Osteocyte (in vitro differentiated cells): Measurements from ENCODE around the gene ZSWIM3. TPM values are rescaled to one million over a fixed set of nuclear protein-coding genes. Genes with fewer than 3 reads are reported as not detected.

Experiments used
- DNase-seq: peaks from one replicate; pipeline ENCODE4 v3.0.0; 2021; ENCODE audit warnings: mixed read lengths; ENCODE audit not compliant: unreplicated experiment; ENCODE audit errors: extremely low spot score
- H3K27ac Mint-ChIP-seq: one replicate; pipeline ENCODE4 v1.8.0; 2021; ENCODE audit warnings: mild to moderate bottlenecking, mixed read lengths; ENCODE audit not compliant: unreplicated experiment
- H3K27me3 Mint-ChIP-seq: one replicate; pipeline ENCODE4 v1.8.0; 2021; ENCODE audit warnings: mixed read lengths; ENCODE audit not compliant: unreplicated experiment
- H3K36me3 Mint-ChIP-seq: one replicate; pipeline ENCODE4 v1.8.0; 2021; ENCODE audit warnings: mixed read lengths; ENCODE audit not compliant: unreplicated experiment
- H3K4me1 Mint-ChIP-seq: one replicate; pipeline ENCODE4 v1.8.0; 2021; ENCODE audit warnings: mixed read lengths; ENCODE audit not compliant: unreplicated experiment
- H3K4me3 Mint-ChIP-seq: one replicate; pipeline ENCODE4 v1.8.0; 2021; ENCODE audit warnings: mild to moderate bottlenecking, moderate library complexity, mixed read lengths; ENCODE audit not compliant: unreplicated experiment
- H3K9me3 Mint-ChIP-seq: one replicate; pipeline ENCODE4 v1.8.0; 2021; ENCODE audit warnings: mixed read lengths; ENCODE audit not compliant: unreplicated experiment
- total RNA-seq: library from RNA; stranded (reverse); gene quantifications from 2 replicates; pipeline ENCODE4 v1.2.1, GENCODE V29; 2021
- TF ChIP-seq, protein P1 (sequence below): fragments of 200-600 bp; sonication (generic); IDR thresholded peaks from 2 replicates; pipeline ENCODE4 v1.5.0; 2021; ENCODE audit warnings: antibody characterized with exemption, mild to moderate bottlenecking, moderate library complexity

Gene ZSWIM3
- total RNA-seq, 1 donor from 2014 or later: 3.9 TPM

DNA sequence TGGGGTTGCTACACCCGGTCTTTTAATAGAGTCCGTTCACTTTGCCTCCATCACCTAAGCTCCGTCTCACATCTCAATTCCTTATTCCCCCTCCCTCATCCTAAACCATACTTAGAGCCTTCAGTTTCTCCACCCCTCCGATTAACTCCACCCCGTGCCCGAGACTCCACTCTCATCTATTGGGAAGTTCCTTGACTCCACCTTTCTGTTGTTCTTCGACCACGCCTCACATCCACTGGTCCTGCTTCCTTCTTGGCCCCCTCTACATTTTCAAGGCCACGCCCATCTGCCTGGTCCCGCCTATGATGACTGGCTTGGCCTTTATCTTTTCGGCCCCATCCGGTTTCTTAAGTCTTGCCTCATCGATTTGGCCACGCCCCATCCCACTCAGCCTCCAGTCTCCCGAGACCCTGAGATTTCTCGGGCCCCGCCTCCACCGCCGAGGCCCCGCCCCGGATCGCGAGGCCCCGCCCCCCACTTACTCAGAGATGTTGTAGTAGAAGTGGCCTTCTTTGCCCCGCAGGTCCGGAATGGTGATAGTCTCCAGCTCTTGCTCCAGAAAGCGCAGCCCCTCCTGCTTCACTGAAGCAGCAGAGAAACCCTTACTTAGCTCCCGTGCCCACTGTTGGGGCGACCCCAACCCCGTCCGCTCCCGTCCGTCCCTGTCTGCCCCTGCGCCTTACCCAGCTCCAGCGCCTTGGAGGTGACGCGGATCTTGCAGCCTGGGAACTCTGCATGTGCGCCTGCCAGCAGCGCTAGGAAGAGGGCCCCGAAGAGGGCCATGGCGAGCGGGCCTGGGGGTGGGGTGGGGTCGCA, 53.5 kb downstream of the ZSWIM3 start:
- Mint-ChIP-seq H3K4me3 (peak overlapping the region; percentile 72), H3K4me1 (peaks cover 22% of the 10 kb centered on the region), H3K27me3 (no peaks in the 10 kb centered on the region), H3K9me3 (no peaks in the 10 kb centered on the region), H3K27ac (peak overlapping the region; percentile 92), H3K36me3 (peaks cover 7% of the 10 kb centered on the region)
- TF ChIP-seq, protein P1, sequence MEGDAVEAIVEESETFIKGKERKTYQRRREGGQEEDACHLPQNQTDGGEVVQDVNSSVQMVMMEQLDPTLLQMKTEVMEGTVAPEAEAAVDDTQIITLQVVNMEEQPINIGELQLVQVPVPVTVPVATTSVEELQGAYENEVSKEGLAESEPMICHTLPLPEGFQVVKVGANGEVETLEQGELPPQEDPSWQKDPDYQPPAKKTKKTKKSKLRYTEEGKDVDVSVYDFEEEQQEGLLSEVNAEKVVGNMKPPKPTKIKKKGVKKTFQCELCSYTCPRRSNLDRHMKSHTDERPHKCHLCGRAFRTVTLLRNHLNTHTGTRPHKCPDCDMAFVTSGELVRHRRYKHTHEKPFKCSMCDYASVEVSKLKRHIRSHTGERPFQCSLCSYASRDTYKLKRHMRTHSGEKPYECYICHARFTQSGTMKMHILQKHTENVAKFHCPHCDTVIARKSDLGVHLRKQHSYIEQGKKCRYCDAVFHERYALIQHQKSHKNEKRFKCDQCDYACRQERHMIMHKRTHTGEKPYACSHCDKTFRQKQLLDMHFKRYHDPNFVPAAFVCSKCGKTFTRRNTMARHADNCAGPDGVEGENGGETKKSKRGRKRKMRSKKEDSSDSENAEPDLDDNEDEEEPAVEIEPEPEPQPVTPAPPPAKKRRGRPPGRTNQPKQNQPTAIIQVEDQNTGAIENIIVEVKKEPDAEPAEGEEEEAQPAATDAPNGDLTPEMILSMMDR: no peak
- DNase-seq: peak; percentile 98

DNA sequence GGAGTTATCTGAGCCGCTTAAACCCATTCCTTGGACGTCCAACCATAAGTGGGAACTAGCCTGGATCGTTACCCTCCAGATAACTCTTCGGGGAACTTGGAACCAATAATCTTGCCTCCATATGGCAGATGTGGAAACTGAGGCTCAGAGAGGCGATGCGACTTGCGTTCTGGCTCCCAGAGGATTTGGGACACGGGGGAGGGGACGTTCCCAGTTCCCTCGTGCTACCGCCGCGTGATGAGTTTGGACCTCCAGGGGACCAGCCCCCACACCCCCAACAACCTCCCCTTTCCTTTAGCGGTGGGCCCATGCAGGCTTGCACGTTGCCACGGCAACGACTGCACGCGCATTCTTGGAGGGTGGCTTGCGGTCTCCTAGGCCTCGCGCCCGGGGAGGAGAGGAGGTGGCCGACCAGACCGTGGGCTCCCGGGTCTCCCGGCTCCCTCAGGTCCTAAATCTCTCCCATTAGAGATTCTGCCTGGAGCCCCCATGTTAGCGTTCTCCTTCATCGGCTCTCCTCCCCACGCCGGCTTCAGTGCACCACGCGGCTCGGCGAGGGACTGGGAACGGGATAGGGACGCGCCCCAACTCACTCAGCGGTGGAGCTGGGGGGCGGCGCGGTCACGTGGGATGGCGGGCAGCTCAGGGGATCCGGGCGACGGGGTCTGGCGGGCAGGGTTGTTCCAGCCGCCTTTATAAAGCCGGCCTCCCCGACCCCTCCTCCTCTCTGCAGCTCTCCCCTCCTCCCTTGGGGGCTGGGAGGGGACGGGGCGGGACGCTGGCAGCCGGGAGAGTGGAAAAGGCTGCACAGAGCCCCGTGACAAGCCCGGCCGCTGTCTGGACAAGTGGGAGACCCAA, 54.3 kb downstream of the ZSWIM3 start, which contains the start of gene PLTP:
Gene PLTP (minus strand): TSS at position 670 of the 858 bp plus-strand sequence. CDS start 703 bp downstream, outside the sequence.
- Mint-ChIP-seq H3K4me1 (peaks cover 22% of the 10 kb centered on the region), H3K4me3 (peak within 1 kb of the TSS; percentile 72)

DNA sequence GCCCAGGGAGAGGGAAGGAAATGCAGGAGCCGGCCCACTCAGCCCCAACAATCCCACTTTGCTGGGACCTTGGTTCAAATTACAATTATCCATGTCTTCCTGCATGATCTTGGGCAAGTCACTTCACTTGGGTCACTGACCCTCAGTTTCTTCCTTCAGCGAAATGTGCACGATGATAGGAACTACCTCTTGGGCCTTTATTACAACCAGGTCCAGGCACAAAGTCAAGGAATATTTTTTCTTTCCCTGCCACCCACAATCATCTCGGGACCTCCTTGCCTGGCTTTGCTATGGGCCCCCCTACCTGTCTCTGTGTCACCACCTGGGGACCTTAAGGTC, 54.9 kb downstream of the ZSWIM3 start:
- TF ChIP-seq, protein P1: no peak
- Mint-ChIP-seq H3K27ac (peak overlapping the region; percentile 92), H3K36me3 (peaks cover 7% of the 10 kb centered on the region), H3K4me3 (peak overlapping the region; percentile 72), H3K27me3 (no peaks in the 10 kb centered on the region), H3K9me3 (no peaks in the 10 kb centered on the region), H3K4me1 (peaks cover 22% of the 10 kb centered on the region)
- no peak for DNase-seq

More for the DNA sequence above, 54.3 kb downstream of the ZSWIM3 start, which contains the start of gene PLTP:
- TF ChIP-seq, protein P1: no peak
- Mint-ChIP-seq H3K27ac (peak within 1 kb of the TSS; percentile 92), H3K9me3 (no peaks in the 10 kb centered on the region), H3K36me3 (peaks cover 7% of the 10 kb centered on the region), H3K27me3 (no peaks in the 10 kb centered on the region)
- DNase-seq: peak; percentile 88

DNA sequence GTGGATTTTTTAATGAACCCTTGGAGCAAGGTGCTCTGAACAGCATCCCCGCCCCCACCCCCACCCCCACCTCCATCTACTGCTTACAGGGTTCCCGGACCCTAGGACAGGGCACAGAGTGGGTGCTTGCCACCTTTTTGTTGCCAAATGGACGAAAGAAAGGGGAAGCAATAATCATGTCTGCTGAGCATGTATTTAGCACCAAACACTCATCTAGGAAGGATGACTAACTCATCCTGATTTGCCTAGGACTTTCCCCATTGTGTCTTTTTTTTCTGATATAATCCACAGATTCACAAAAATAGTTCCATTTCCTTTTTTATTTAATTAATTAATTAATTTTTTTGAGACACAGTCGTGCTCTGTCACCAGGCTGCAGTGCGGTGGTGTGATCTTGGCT, 55.7 kb downstream of the ZSWIM3 start:
- no peak for DNase-seq
- Mint-ChIP-seq H3K27me3 (no peaks in the 10 kb centered on the region), H3K4me3 (peak overlapping the region; percentile 35), H3K9me3 (no peaks in the 10 kb centered on the region), H3K4me1 (peaks cover 26% of the 10 kb centered on the region), H3K27ac (no peak overlapping the region), H3K36me3 (peaks cover 5% of the 10 kb centered on the region)
- TF ChIP-seq, protein P1: no peak

DNA sequence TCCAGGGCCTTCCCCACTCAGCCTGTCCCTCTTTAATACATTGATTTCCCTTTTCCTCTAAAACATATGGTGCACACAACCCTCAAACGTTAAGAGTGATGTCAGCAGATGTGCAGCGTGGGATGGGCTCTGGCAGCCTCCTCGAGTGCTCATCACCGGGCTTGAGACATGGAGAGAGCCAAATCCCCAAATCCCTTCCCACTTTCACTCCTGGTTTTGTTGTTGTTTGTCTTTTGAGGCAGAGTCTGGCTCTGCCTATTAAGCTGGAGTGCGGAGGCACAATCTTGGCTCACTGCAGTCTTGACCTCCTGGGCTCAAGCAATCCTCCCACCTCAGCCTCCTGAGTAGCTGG, 60.4 kb downstream of the ZSWIM3 start:
- Mint-ChIP-seq H3K27ac (peak overlapping the region; percentile 35), H3K27me3 (no peaks in the 10 kb centered on the region), H3K9me3 (no peaks in the 10 kb centered on the region), H3K36me3 (no peaks in the 10 kb centered on the region), H3K4me3 (no peak overlapping the region), H3K4me1 (peaks cover 49% of the 10 kb centered on the region)
- TF ChIP-seq, protein P1: no peak
- no peak for DNase-seq
